MM.1S (cell line): ENCODE results near the gene FGF21.

ENCODE experiments used
- CTCF ChIP-seq: fragments of 300-600 bp; sonication (generic); IDR thresholded peaks from 2 replicates; pipeline ENCODE4 v1.5.1; 2016; ENCODE audit warnings: antibody characterized with exemption, low read length, mixed read lengths
- EZH2 ChIP-seq: fragments of 300-600 bp; sonication (generic); optimal IDR thresholded peaks from 2 replicates; pipeline ENCODE3; 2017; ENCODE audit warnings: low read depth, mild to moderate bottlenecking, antibody characterized with exemption, low read length, mixed read lengths

GRCh38 chr19:48722196-48722708 lies 33.1 kb upstream of the FGF21 start:
- TF ChIP-seq CTCF (no peak), EZH2 (no peak)
